ENCODE data around the gene HABP4.
"Not testable (repeated sequence)": the region's sequence is repeated elsewhere in the genome, so short reads cannot be mapped to it uniquely, and the experiment has no call there.

Gene HABP4

DNA sequence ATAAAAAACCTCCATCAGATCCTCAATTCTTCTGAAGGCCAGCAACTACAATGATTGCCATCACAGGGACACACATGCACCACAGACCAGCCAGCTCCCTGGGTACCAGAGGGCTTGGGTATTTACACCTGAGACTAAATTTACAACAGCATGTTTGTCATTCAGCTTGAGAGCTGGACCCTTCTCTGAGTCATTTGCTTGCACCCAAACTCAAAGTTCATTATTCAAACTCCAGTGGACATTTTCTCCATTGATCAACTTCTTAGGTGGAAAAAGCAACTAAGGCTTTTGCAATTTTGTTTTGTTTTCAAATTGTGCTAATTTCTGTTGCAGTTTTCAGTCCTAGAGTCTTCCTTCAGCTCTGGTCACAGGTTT is 53.4 kb downstream of the HABP4 start:
- not testable (repeated sequence) for H3K27ac ChIP-seq (ENCODE audit: insufficient read depth, low read length, poor library complexity, severe bottlenecking); H3K4me1 ChIP-seq (ENCODE audit: control insufficient read depth, insufficient read depth, low read length, poor library complexity, severe bottlenecking)

DNA sequence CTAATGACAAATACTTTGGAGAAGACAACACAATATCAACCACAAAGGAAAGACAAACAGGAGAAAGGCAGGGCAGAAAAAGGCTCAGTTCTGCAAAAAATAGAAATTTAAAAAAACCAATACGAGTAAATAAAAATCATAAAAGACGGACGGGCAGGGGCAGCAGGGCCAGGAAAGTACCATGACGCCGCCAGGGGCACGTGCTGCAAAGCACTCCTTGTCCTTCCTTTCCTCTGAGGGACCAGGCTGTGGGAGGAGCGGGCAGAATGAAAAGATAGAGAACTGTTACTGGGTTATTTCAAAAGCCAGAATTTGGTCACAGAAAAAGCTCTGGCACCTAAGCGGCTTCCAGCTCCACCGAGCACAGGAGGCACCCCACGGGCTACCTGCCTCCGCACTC is 53.9 kb downstream of the HABP4 start:
- no peaks in the 10 kb centered on the region for H3K27me3 ChIP-seq (replicated peaks; ENCODE audit: control insufficient read depth, insufficient read depth, low read length, poor library complexity, severe bottlenecking)
- H3K9me3 ChIP-seq (ENCODE audit: control insufficient read depth, low read length): no peaks in the 10 kb centered on the region
- H3K27ac ChIP-seq (ENCODE audit: insufficient read depth, low read length, poor library complexity, severe bottlenecking): no peak overlapping the region
- DNase-seq: no peak
- H3K36me3 ChIP-seq (ENCODE audit: control insufficient read depth, insufficient read depth, low read length): no peaks in the 10 kb centered on the region
- H3K4me3 ChIP-seq (ENCODE audit: insufficient read depth, low read depth, low read length, poor library complexity, severe bottlenecking): no peak overlapping the region
- no peaks in the 10 kb centered on the region for H3K4me1 ChIP-seq (ENCODE audit: control insufficient read depth, insufficient read depth, low read length, poor library complexity, severe bottlenecking)

More for the DNA sequence above, 53.4 kb downstream of the HABP4 start:
- H3K9me3 ChIP-seq (ENCODE audit: control insufficient read depth, low read length); H3K4me3 ChIP-seq (ENCODE audit: insufficient read depth, low read depth, low read length, poor library complexity, severe bottlenecking); DNase-seq; H3K36me3 ChIP-seq (ENCODE audit: control insufficient read depth, insufficient read depth, low read length); H3K27me3 ChIP-seq (replicated peaks; ENCODE audit: control insufficient read depth, insufficient read depth, low read length, poor library complexity, severe bottlenecking): not testable (repeated sequence)

DNA sequence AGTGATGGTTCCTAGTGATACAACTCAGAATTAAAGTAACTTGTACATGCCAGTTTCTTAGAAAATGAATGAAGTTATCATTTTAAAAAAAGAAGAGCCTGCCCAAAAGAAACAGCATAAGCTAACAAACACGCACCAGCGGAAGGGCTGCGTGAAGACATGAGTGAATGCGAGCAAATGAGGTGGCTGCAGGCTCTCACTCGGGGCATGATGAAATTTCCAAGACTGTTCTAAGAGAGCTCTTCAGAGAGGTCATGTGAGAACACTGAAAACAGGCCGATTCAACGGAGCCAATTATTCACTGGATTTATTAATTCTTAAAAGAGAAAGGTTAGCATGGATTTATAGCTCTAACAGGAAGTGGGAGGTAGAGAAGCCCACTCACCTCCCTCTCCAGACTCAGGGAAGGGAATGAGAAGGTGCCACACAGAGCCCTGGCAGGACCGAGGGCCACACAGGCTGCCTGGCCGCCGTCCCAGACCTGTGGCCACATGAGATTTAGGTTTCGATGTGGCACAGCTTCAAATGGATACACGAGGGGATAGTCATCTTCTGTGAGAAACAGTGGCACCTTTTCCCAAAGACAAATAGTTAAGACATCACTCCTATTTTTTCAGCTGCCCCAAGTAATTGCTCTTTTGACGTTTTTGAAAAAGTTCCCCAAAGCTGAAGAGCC is 55.5 kb downstream of the HABP4 start:
- H3K4me1 ChIP-seq (ENCODE audit: control insufficient read depth, insufficient read depth, low read length, poor library complexity, severe bottlenecking): no peaks in the 10 kb centered on the region
- no peak for DNase-seq
- no peak overlapping the region for H3K4me3 ChIP-seq (ENCODE audit: insufficient read depth, low read depth, low read length, poor library complexity, severe bottlenecking)
- no peaks in the 10 kb centered on the region for H3K36me3 ChIP-seq (ENCODE audit: control insufficient read depth, insufficient read depth, low read length)
- no peak overlapping the region for H3K27ac ChIP-seq (ENCODE audit: insufficient read depth, low read length, poor library complexity, severe bottlenecking)
- H3K9me3 ChIP-seq (ENCODE audit: control insufficient read depth, low read length): no peaks in the 10 kb centered on the region
- H3K27me3 ChIP-seq (replicated peaks; ENCODE audit: control insufficient read depth, insufficient read depth, low read length, poor library complexity, severe bottlenecking): no peaks in the 10 kb centered on the region

DNA sequence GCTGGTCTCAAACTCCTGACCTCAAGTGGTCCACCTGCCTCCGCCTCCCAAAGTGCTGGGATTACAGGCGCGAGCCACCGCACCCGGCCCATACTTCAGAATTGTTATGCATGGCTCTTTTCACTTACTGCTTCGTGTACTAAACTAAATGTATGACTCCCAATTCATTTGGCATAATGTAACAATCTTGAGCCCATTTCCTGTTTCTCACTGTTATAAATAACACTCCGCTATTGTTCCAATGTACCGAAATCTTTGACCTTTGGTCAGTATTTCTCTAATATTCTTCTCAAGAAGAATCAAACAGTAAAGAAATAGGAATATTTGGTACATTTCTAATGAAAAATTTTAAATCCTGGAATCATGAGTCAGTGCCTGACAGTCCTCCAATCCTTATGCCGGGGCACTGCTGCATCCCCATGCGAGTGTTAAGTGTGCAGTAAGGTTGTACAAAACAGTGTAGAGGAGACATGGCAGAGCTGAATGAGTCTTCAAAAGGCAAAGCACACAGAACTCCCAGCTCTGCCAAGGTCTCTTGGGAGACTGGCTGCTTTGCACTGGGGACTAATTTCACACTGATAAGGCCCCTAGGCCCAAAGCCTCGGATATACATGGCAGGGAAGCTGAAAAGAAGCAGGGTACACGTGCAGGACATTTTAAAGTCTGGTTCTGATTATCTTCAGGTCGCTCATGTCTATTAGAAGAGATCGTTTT is 58.4 kb downstream of the HABP4 start:
- H3K36me3 ChIP-seq (ENCODE audit: control insufficient read depth, insufficient read depth, low read length): no peaks in the 10 kb centered on the region
- H3K9me3 ChIP-seq (ENCODE audit: control insufficient read depth, low read length): no peaks in the 10 kb centered on the region
- H3K27me3 ChIP-seq (replicated peaks; ENCODE audit: control insufficient read depth, insufficient read depth, low read length, poor library complexity, severe bottlenecking): no peaks in the 10 kb centered on the region
- H3K27ac ChIP-seq (ENCODE audit: insufficient read depth, low read length, poor library complexity, severe bottlenecking): no peak overlapping the region
- no peak for DNase-seq
- H3K4me1 ChIP-seq (ENCODE audit: control insufficient read depth, insufficient read depth, low read length, poor library complexity, severe bottlenecking): no peaks in the 10 kb centered on the region
- H3K4me3 ChIP-seq (ENCODE audit: insufficient read depth, low read depth, low read length, poor library complexity, severe bottlenecking): no peak overlapping the region

DNA sequence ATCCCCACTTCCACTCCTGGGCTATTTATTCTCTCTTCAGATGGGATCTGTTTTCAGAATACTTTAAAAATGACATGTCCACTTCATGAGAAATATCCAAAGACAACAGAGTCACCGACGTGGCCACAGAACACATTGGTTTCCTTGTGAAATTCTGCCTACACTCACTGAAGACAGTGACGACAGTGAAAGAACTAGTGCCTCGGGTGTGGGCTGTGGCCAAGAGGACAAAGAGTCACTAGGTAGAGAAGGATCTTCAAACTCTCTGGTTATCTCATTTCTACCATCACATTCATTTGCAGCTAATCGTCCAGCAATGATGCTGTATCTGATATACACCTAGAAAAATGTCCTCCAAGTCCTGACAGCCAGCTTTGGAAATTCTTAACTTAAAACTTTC is 59.1 kb downstream of the HABP4 start:
- no peaks in the 10 kb centered on the region for H3K4me1 ChIP-seq (ENCODE audit: control insufficient read depth, insufficient read depth, low read length, poor library complexity, severe bottlenecking)
- no peaks in the 10 kb centered on the region for H3K9me3 ChIP-seq (ENCODE audit: control insufficient read depth, low read length)
- peaks cover 3% of the 10 kb centered on the region for H3K36me3 ChIP-seq (ENCODE audit: control insufficient read depth, insufficient read depth, low read length)
- H3K4me3 ChIP-seq (ENCODE audit: insufficient read depth, low read depth, low read length, poor library complexity, severe bottlenecking): no peak overlapping the region
- DNase-seq: no peak
- no peaks in the 10 kb centered on the region for H3K27me3 ChIP-seq (replicated peaks; ENCODE audit: control insufficient read depth, insufficient read depth, low read length, poor library complexity, severe bottlenecking)
- H3K27ac ChIP-seq (ENCODE audit: insufficient read depth, low read length, poor library complexity, severe bottlenecking): no peak overlapping the region

DNA sequence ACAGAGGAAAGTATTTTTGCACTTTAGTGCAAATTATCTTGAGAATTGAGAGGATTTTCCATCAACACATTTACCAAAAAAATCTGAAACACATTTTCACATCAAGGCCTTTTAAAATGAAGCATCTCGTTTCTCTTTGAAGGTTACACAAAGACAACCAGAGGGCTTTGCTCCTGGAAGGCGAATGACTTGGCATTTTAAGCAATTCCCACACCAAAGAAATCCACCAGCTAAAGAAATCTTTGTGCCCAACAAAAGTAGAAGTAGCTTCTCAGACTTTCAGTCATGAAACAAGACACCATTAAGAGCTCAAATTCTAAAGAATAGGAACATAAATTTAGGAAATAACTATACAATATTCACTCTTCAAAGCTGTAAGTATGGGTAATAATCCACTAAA is 59.9 kb downstream of the HABP4 start:
- Histone ChIP-seq H3K27ac (ENCODE audit: insufficient read depth, low read length, poor library complexity, severe bottlenecking) (no peak overlapping the region), H3K27me3 (replicated peaks; ENCODE audit: control insufficient read depth, insufficient read depth, low read length, poor library complexity, severe bottlenecking) (no peaks in the 10 kb centered on the region), H3K36me3 (ENCODE audit: control insufficient read depth, insufficient read depth, low read length) (peaks cover 6% of the 10 kb centered on the region), H3K9me3 (ENCODE audit: control insufficient read depth, low read length) (no peaks in the 10 kb centered on the region), H3K4me3 (ENCODE audit: insufficient read depth, low read depth, low read length, poor library complexity, severe bottlenecking) (no peak overlapping the region), H3K4me1 (ENCODE audit: control insufficient read depth, insufficient read depth, low read length, poor library complexity, severe bottlenecking) (no peaks in the 10 kb centered on the region)
- DNase-seq: no peak

DNA sequence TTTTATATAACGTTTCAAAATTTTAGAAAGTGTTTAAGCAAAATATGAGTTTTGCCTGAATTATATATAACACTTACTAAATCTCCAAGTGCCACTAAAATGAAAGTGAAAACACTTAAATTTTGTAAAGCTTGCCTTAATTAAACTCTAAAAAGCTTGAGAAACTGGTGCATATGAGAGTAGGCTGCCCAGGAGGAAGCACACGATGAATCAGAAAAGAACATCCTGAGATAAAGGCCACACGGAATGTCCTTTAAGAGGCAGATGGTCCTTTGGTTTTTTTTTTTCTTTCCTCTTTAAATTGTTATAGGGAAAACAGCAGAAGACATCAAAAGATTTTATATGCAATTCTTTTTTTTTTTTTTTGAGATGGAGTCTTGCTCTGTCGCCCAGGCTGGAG is 60.3 kb downstream of the HABP4 start:
- DNase-seq: no peak
- Histone ChIP-seq H3K9me3 (ENCODE audit: control insufficient read depth, low read length) (no peaks in the 10 kb centered on the region), H3K27ac (ENCODE audit: insufficient read depth, low read length, poor library complexity, severe bottlenecking) (no peak overlapping the region), H3K4me1 (ENCODE audit: control insufficient read depth, insufficient read depth, low read length, poor library complexity, severe bottlenecking) (no peaks in the 10 kb centered on the region), H3K27me3 (replicated peaks; ENCODE audit: control insufficient read depth, insufficient read depth, low read length, poor library complexity, severe bottlenecking) (no peaks in the 10 kb centered on the region), H3K36me3 (ENCODE audit: control insufficient read depth, insufficient read depth, low read length) (peaks cover 6% of the 10 kb centered on the region), H3K4me3 (ENCODE audit: insufficient read depth, low read depth, low read length, poor library complexity, severe bottlenecking) (no peak overlapping the region)

DNA sequence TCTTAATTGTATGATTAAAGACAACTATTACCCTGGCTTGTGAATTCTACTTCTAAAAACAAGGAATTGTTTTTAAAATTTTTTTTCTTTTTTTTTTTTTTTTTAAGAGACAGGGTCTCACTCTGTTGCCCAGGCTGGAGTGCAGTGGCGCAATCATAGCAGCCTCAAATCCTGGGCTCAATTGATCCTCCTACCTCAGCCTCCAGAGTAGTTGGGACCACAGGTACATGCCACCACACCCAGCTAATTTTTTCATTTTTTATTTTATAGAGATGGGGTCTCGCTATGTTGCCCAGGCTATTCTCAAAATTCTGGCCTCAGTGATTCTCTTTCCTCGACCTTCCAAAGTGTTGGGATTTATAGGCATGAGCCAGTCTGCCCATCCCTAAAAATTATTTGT is 62.3 kb downstream of the HABP4 start:
- no peaks in the 10 kb centered on the region for H3K27me3 ChIP-seq (replicated peaks; ENCODE audit: control insufficient read depth, insufficient read depth, low read length, poor library complexity, severe bottlenecking)
- no peak overlapping the region for H3K27ac ChIP-seq (ENCODE audit: insufficient read depth, low read length, poor library complexity, severe bottlenecking)
- H3K9me3 ChIP-seq (ENCODE audit: control insufficient read depth, low read length): no peaks in the 10 kb centered on the region
- peaks cover 6% of the 10 kb centered on the region for H3K36me3 ChIP-seq (ENCODE audit: control insufficient read depth, insufficient read depth, low read length)
- no peak for DNase-seq
- no peaks in the 10 kb centered on the region for H3K4me1 ChIP-seq (ENCODE audit: control insufficient read depth, insufficient read depth, low read length, poor library complexity, severe bottlenecking)
- no peak overlapping the region for H3K4me3 ChIP-seq (ENCODE audit: insufficient read depth, low read depth, low read length, poor library complexity, severe bottlenecking)

DNA sequence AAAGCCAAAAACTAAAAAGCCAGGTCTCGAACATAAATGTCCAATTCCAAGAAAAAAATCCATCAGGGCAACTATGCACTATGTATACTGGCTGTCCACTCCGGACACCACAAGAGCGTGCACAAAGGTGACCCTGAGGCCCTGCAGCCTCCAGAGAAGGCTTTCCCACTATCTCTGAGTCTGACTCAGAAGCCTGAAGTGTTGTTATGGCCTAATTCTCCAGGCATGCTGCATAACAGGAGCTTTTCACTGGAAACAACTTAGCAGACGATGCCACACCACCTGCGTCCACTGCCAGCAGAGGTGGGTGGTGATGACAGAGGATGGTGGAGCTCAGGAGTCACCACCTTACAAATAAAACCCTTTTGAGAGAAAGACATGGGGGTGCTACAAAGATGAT is 63.7 kb downstream of the HABP4 start:
- H3K36me3 ChIP-seq (ENCODE audit: control insufficient read depth, insufficient read depth, low read length): peaks cover 6% of the 10 kb centered on the region
- H3K9me3 ChIP-seq (ENCODE audit: control insufficient read depth, low read length): no peaks in the 10 kb centered on the region
- no peaks in the 10 kb centered on the region for H3K4me1 ChIP-seq (ENCODE audit: control insufficient read depth, insufficient read depth, low read length, poor library complexity, severe bottlenecking)
- no peaks in the 10 kb centered on the region for H3K27me3 ChIP-seq (replicated peaks; ENCODE audit: control insufficient read depth, insufficient read depth, low read length, poor library complexity, severe bottlenecking)
- H3K27ac ChIP-seq (ENCODE audit: insufficient read depth, low read length, poor library complexity, severe bottlenecking): no peak overlapping the region
- no peak overlapping the region for H3K4me3 ChIP-seq (ENCODE audit: insufficient read depth, low read depth, low read length, poor library complexity, severe bottlenecking)
- no peak for DNase-seq

DNA sequence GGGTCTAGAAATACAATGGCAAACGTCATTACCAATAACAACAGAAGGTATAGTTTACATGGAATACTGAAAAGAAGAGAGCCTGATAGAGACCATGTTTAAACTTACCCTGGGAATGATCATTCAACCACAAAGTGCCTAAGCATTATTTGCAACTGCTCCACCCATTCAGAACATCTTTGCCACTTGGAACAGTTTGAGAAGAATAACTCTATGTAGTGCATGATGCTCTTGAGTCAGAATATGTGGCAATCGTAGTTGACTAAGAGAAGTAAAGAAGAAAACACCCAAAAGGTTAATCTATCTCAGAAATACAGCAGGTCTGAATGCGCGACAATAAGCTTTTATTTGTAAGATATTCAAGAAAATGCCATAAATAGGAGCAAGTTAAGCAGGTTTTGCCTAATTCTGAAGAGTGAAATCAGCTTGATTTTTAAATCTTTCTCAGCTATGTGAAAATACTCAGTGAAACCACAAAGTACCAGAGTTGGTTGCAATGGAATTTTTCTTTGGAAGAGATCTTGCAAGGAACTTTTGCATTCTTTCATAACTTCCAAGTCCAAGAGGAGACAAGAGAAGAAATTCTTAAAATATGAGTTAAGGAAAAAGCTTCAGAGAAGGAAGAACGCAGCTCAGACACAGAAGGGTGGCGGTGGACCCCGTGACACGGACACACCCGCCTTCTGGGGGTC is 64.3 kb downstream of the HABP4 start:
- Histone ChIP-seq H3K4me3 (ENCODE audit: insufficient read depth, low read depth, low read length, poor library complexity, severe bottlenecking) (no peak overlapping the region), H3K27ac (ENCODE audit: insufficient read depth, low read length, poor library complexity, severe bottlenecking) (no peak overlapping the region), H3K9me3 (ENCODE audit: control insufficient read depth, low read length) (no peaks in the 10 kb centered on the region), H3K4me1 (ENCODE audit: control insufficient read depth, insufficient read depth, low read length, poor library complexity, severe bottlenecking) (no peaks in the 10 kb centered on the region), H3K36me3 (ENCODE audit: control insufficient read depth, insufficient read depth, low read length) (peaks cover 6% of the 10 kb centered on the region), H3K27me3 (replicated peaks; ENCODE audit: control insufficient read depth, insufficient read depth, low read length, poor library complexity, severe bottlenecking) (no peaks in the 10 kb centered on the region)
- no peak for DNase-seq

Measured in effector memory CD4-positive, alpha-beta T cell (primary cell).